Measurements from ENCODE around the gene FLAD1.

GRCh38 chr1:155030899-155031298 lies 47.8 kb downstream of the FLAD1 start:
- TF ChIP-seq CTCF (IDR thresholded peaks at IDR 0.05) (no peak), POLR2A (IDR thresholded peaks at IDR 0.05) (no peak)

Data from uterus (tissue), 2 donors.